Endometrium (tissue), 2 donors: Measurements from ENCODE around the gene NUDT1.

Source experiments
- FAIRE-seq: peaks from 2 replicates; lab custom pipeline; 2012; peaks lifted over from hg19 to GRCh38; lab: Jason Lieb, UNC
- donor health status: control.
- donor health status: control.

Gene NUDT1

DNA sequence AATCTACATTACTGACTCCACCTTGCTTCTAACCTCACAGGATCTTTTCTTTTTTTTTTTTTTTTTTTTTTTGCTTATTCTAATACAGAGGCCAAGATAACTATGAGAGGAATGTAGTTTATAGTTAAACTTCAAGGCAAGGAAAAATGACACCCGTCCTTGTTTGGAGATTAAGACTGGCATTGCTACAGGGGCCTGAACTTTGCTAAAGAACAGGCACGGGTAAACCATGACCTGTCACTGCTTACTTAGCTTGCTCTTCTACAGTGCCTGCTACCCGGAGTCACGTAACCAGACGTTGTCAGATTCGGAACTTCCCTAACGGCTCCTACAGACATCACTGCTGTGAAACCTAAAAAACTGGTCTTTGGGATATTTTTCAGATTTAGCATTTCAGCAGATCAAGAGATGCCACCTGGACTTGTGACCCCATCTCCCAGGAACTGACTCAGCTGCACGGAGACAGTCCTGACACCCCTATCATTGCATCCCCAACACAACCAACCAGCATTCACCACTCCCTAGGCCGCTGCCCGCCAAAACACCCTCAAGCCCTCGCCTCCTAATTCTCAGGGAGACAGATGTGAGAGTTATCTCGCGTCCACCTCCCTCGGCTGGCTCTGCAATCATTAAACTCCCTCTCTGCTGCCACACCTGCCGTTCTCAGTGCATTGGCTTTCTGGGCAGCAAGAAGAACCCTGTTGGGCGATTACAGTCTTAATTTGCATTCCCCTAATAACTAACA, 36.8 kb upstream of the NUDT1 start:
- FAIRE-seq: no peak

DNA sequence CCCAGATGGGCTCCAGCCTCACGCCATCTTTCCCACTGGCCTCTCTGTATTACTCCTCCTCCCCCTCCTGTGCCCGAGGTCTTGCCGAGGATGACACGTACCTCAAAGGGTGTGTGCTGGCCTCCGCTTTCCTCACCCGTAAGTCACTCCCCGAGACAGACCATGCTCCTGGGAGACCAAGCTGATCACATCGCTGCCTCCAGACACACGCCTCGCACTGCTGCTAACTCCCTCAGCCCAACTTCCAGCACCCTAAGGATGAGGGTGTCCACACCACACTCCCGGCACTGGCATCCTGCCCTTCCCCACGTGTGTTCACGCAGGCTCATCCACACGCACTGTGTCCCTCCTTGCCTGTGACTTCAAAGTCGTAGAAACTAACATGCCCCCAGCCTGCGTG, 33.3 kb upstream of the NUDT1 start:
- no peak for FAIRE-seq

DNA sequence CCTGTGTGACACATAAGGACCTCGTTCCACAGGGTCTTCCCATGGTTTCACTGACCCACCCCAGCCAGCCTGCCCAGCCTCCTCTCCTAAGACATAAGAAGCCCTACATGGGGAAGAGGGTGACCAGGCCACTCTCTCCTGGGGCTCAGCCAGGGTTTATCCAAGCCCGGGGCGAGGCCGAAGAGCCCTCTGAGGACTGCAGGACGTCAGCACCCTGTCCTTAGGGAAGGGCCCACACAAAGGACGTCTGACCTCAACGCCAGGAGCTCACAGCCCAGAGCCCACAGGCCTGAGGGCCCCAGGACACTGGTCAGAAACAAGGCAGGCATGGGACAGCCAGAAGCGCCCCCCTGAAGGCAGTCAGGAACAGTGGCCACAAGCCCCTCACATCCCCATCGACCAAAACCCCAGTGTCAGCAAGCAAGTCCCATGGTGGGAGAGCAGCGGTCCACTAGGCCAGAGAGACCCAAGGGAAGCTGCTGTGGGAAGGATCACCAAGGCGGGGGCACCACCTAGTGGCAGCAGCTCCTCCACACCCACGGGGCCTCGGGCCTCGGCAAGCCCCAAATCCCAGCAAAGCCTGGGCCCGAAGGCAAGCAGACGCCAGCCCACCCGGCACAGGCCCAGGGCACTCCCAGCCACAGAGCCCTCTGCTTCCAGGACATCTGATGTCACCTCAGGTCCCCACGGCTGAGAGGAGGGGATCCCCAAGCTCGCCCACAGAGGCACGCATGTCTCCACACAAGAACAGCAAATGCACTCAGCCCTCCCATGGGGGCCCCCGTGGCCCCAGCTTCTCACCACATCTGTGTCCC, 32.7 kb upstream of the NUDT1 start:
- no peak for FAIRE-seq

DNA sequence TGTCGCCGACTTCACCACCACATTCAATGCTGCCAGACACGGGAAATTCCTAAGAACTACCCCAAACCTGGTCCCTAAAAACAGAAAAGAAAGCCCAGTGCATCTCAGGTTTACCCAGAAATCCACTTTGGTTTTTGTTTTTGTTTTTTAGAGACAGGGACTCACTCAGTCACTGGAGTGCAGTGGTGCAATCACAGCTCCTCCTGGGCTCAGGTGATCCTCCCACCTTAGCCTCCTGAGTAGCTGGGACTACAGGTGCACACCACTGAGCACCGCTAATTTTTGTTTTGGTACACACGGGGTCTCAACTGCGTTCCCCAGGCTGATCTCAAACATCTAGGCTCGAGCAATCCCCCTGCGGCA, 32.1 kb upstream of the NUDT1 start:
- FAIRE-seq: no peak

DNA sequence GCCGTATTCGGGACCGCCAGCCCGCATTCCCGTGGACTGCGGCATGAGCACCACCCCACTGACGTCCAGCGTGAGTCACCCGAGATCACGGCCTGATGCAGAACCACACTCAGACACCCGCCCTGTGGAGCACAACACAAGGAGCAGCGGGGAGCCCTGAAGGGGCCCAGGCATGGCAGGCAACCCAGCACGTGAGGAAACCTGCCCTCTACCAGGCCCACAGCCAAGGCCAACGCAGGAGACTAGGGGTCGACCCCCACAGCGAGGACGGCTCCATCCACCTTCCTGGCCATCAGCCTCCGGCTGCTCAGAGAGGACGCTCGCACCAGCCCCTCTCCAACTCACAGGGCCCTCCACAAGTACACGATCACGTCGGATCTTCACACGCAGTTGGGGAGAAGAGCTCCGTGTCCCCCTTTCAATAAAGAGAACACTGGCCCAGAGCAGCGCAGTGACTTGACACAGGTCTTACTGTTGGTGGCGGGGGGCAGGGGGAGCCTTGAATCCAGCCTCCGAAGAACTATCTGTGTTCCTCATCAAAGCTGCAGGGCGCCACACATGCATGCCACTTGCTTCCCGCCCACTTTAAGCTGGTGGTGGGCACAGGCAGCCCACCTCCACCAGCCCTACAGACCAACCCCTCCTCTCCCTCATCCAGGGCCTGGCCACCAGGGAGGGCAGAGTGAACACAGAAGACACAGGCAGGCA, 31.3 kb upstream of the NUDT1 start:
- FAIRE-seq: no peak

DNA sequence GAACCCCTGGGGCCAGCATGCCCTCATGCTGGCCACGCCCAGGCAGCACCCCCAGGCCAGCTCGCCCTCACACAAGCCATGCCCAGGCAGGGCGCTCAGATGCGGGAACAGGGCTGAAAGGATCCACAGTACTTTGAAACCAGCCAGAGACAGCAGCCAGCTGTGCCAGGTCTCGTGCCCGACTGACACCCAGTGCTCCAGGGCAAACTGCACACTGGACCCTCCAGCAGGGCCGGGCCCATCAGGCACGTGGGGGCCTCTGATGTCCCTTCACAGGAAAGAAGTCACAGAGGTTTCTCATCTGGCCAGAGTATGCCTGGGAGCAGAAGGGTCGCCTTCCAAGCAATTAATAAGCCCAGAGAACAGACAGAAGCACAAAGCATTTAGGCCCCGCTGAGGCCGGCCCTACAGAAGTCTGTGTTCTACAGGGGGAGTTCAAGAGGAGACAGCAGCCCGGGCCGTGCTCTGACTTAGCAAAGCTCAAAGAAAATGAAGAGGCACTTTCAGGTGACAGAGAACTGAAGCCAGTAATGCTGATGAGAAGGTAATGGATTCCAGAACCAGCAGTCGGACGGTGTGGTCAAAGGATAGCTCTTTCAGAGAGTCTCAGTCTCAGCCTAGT, 30.7 kb upstream of the NUDT1 start:
- no peak for FAIRE-seq

DNA sequence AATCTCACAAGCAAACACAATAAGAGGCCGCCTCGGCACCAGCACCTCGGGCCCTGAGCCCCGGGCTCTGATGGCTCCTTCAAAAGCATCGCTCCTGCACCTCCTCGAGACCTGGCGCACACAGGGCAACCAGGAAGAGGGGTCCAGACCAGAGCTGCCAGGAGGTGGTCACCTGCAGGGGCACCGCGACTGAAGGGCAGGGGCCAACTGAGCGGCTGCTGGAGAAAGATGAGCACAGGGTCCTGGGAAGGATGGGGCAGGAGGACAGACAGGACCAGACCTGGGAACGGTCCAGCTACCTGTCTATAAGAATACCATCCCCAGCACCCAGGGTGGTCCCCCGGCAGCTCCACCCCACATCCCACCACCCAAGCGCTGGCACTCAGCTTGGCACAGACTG, 30.1 kb upstream of the NUDT1 start:
- no peak for FAIRE-seq

DNA sequence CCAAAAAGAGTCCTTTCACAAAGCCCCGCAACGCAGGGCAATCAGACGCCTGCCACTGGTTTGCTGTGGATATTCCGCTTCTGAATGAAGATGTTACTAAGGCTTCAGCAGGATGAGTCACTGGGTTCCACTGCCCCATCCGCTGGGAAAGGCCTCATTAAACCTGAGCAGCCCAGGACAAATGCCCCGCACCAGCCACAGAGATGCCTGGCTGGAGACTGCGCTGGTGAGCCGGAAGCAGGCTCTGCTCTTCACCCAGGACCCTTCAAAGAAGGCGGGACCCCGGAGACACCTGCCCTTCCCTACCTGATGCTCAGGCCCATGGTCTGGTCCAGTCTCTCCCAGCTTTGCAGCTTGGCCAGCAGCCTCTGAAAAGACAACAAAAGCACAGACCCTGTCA, 29.1 kb upstream of the NUDT1 start:
- no peak for FAIRE-seq

DNA sequence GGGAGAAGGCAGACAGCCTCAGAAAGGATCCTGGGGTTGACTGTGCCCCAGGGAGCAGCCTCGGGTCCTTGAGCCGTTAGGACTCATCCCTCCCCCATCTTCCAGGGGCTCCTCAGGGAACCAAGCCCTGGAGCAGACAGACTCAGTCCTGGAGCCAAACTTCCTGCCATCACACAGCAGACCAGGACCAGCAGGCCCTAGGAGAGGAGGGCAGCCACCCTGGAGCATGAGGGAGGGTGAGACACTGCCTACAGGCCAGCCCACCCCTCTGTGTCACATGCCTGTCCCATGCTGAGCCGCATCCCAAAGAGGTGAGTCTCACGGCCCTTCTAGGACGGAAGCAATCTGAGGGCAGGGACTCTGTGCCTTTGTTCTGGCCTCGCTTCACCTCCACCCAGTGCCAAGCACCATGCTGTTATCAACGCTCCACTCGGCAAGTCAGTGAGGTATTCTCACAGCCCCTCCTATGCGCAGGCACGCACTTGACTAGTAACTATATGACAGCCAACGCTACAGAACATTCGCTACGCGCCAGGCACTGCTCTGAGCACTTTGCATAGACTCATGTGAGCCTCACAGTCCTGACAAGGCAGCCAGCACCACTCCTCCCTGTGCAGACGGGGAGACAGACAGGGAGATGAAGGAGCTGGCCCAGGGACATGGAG, 28.3 kb upstream of the NUDT1 start:
- no peak for FAIRE-seq

DNA sequence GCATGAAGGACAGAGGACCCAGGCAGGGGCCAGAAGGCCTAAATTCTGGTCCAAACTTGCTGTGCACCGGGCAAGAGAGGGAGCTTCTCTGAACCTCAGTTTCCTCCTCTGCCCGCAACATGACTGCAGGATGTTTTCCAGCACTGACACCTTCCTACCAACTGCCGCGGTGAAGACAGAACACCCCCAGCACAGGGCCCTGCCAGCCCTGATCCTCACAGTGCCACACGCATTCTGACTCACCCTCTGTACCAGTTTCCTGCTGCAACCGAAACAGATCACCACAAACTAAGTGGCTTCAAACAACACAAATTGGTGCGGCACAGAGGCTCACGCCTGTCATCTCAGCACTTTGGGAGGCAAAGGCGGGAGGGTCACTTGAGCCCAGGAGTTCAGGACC, 27.4 kb upstream of the NUDT1 start:
- no peak for FAIRE-seq

DNA sequence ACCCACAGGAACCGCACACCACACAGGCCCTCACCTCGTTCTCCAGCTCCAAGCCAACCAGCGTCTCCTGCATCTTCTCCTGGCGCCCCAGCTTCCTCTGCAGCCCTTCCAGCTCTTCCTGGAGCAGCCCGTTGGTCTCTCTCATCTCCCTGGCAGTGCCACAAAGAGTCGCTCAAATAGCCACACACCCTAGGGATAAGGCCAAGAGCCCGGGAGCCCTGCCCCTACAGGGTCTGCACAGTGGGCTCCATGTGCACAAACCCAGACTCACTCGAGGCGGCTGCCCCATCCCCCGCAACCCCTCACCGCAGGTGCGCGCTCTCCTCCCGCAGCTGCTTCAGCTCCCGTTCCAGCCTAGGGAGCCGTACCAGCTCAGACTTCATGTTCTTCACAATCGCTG, 26.2 kb upstream of the NUDT1 start:
- FAIRE-seq: no peak

DNA sequence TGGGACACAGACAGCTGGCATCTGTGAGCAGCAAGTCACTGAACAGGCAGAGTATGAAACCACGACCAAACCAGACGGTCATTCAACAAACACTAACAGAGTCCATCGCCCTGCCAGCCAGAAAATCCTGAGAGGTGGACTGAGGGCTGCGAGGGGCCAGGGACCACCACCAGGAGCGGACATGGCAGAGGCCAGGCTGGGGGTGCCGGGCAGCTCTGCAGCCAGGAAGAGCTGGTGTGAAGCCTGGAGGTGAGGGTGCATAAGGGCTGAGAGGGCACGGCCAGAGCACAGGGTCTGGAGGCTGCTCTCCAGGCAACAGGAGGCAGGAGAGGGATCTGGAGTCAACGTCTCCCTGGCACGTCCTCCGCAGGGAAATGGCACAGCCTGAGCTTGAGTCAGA, 24.8 kb upstream of the NUDT1 start:
- no peak for FAIRE-seq

DNA sequence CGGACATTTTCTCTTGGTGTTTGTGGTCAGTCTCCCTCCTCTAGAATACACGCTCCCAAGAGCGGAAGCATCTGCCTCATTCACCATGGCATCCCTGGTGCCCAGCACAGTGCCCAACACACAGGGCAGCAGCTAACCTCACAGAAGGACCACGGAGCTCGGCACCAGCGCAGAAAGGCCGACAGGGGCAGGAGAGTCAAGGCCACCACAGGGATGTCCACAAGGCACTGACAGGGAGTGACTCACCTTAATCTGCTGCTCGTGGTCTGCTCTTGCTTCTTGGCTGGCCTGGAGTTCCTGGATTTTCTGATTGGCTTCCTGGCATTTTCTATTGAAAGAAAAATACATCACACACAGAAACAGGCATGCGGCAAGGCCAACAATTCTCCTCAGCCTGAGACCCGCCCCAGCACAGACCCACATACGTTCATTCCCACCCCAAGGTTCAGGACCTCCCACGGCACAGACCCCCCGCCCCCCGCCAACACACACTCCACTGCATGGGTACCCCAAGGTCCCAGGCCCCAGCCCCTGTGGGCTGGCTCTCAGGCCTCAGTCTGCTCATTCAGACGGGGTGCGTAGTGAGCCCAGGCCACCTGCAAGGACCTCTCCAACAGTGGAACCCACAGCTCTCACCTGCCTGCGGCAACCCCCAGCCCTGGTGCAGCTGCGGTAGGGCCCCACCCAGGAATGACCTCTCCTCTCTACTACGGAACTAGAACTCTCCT, 24.1 kb upstream of the NUDT1 start:
- FAIRE-seq: no peak

DNA sequence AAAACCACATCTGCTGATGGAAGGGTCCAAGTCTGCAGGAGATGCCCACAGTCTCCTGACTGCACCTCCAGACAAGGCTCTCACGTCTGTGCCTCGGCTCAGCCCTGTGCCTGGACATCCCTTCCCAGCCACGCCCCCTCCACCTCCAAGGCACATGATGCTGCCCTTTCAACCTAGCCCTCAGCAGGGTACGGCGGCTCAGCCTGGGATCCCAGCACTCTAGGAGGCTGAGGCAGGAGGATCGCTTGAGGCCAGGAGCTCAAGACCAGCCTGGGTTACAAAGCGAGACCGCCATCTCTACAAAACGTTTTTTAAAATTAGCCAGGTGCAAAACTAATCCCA, 23.6 kb upstream of the NUDT1 start:
- no peak for FAIRE-seq

DNA sequence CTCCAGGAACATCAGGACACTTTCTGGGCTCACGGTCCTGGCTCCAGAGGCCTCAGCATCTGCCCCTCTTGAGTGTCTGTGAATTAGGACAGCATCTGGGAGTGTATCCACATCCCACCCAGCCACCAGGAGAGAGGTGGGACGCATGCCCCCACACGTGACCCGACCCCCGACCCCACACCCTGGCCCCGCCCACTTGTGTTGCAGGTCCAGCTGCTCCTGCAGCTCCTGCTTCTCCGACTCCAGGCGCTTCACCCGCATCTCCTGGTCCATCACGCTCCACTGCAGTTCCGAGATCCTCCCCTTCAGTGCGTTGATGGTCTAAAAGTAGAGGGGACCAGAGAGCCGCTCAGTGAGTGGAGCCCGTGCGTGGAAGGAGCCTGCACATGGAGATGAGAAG, 22.9 kb upstream of the NUDT1 start:
- no peak for FAIRE-seq

DNA sequence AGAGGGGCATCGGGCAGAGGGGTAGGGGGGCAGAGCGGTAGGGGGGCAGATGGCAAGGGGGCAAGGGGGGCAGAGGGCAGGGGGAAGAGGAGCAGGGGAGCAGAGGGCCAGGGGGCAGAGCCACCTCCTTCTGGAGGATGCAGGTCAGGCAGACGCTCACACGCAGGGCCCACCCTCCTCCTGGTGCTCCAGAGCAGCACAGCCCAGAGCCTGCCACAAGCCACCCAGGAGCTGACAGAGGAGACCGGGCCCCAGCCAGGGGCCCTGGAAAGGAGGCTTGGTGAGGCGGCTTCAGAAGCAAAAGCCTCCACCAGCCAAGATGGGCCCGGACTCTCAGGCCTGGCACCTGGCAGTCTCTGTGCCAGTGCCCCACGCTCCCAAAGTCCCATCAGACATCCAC, 22.4 kb upstream of the NUDT1 start:
- FAIRE-seq: no peak

DNA sequence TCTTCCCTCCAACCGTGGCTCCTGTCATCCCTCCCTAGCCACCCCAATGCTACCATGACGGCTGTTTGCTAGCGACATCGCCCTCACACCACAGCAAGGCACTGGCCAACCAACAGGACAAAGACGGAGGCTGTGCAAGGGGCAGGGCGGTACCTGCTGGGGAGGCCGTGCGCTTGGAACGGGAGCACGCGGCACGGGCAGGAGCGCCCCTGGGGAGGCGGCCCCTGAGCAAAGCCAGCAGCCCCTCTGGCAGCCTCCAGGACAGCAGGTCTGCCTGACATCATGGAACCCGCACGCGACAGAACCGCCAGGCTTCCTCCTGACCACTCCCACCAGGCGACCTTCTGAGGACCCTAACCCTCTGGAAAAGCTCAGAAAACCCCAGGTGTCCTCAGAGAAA, 22.0 kb upstream of the NUDT1 start:
- no peak for FAIRE-seq

DNA sequence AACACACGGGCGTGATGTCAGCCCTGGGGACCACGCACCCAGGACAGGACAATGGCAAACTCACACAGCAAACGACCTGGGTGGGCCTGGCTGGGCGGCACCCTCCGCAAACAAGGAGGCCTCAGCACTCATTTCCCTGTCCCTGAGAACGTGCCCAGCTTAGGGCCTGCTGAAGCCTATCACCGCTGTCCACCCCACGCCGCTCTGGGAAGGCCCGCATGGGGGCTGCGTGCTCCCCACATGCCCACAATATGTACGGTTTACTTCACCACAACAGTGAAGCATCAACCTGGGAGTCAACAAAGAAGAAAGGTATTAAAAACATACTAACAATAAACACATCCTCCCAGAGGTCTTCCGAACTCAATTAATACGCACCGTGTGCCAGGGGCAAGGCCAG, 21.5 kb upstream of the NUDT1 start:
- FAIRE-seq: no peak

DNA sequence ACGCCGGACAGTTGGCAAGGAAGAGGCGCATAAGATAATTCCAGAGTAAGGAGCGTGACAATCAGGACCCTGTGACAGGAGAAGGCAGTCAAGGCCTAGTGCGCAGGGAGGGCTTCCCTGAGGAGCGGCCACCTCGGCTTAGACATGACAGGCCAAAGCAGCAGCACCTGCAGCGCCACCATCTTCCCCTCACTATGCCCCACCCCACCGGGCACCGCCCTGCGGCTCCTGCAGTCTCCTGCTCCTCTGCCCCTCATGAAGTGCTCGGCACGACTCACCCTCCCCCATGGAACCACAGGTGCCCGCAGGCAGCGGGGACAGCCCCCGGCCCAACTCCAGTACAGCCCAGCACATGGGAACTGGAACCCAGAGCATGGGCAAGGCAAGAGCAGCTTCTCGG, 21.1 kb upstream of the NUDT1 start:
- FAIRE-seq: no peak

DNA sequence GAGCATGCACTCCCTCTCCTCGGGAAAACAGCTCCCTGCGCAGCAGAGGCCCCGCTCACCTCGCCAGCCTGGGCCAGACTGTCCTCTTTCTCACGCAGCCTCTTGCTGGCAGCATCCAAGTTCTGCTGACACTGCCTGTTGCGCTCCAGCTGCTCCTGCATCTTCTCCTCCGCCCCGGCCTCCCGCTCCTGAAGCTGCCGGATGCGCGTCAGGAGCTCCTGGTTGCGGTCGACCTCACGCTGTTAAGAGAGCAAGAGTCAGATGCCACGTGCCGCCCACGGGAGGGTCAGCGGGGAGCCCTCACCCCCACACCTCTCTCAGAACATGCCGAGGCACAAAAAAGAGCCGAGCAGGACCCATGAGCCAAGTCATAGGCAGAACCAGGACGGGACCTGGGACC, 19.5 kb upstream of the NUDT1 start:
- no peak for FAIRE-seq

DNA sequence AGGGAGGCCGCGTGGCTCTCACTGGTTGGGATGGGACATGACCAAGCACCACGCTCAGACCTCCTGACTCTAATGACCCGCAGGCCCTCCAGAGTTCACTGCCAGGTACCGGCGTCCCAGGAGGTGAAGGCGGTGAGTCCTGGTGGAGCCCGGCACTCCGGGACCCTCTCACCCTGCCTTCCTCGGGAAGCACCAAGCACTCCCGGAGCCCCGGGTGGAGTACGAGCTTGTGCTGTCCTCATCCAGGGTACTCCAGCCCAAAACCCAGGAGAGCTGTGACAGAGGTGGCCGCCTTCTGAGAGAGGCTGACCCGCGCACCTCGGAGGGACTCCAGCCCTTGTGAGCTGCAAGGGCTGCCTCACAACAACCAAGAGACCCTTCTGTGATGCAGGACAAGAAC, 18.7 kb upstream of the NUDT1 start:
- no peak for FAIRE-seq

DNA sequence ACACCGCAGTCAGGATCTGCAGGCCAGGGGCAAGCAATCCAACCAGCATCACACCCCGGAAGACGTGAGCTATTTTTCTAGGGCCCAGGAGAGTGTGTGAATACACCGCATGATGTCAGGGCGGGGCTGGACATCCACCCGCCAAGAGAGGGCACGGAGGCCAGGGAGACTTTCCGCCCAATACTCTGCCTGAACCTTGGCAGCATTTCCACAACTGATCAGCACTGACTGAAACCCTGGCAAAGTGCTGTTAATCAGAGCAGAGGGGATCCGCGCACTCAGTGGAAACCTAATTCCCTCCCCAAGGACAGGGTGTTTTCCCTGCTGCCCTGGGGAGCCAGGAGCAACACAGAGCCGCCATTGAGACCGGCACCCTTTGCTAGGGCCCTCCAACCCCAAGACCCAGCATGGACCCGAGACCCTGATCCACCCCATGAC, 17.5 kb upstream of the NUDT1 start:
- FAIRE-seq: no peak
